Keratinocyte (primary cell): ENCODE measurements around the gene NRG2. TPM values are rescaled to one million over a fixed set of nuclear protein-coding genes. Genes with fewer than 3 reads are reported as not detected.

Experiments used
- DNase-seq: peaks from one replicate; pipeline ENCODE4 v3.0.0-alpha.2; 2011; ENCODE audit warnings: low read depth, missing footprints, low spot score
- FAIRE-seq: peaks from 2 replicates; lab custom pipeline; 2011; peaks lifted over from hg19 to GRCh38; lab: Jason Lieb, UNC
- H2AFZ ChIP-seq: 2 replicates; pipeline ENCODE4 v1.6.0; 2012; ENCODE audit warnings: low read length, control low read depth, inconsistent platforms; ENCODE audit not compliant: control insufficient read depth
- H3K27ac ChIP-seq: 2 replicates; pipeline ENCODE4 v1.5.1; 2011; ENCODE audit warnings: low read length; ENCODE audit not compliant: control insufficient read depth, insufficient read depth
- H3K27me3 ChIP-seq: 3 replicates; pipeline ENCODE4 v1.6.0; 2011; ENCODE audit warnings: low read length; ENCODE audit not compliant: control insufficient read depth, insufficient read depth; ENCODE audit errors: extremely low read depth
- H3K36me3 ChIP-seq, 2 experiments: 2 replicates in 1 of 2; 3 replicates in 1 of 2; pipeline ENCODE4 v1.5.1; 2011; ENCODE audit warnings: low read length in 2 of 2, mild to moderate bottlenecking in 1 of 2; ENCODE audit not compliant: control insufficient read depth in 2 of 2, insufficient read depth in 2 of 2; ENCODE audit errors: extremely low read depth in 1 of 2
- H3K4me1 ChIP-seq: 3 replicates; pipeline ENCODE4 v1.5.1; 2011; ENCODE audit warnings: low read length; ENCODE audit not compliant: control insufficient read depth, insufficient read depth; ENCODE audit errors: extremely low read depth
- H3K4me2 ChIP-seq: 3 replicates; pipeline ENCODE4 v1.6.0; 2011; ENCODE audit warnings: low read depth, low read length; ENCODE audit not compliant: control insufficient read depth, insufficient read depth; ENCODE audit errors: extremely low read depth
- H3K4me3 ChIP-seq, 3 experiments: fragments of 200-600 bp in 1 of 3; sonication (generic) in 1 of 3; 2 replicates in 2 of 3; 3 replicates in 1 of 3; pipeline ENCODE4 v1.5.1; 2011 to 2016; ENCODE audit warnings: low read length in 3 of 3, mild to moderate bottlenecking in 3 of 3, control low read depth in 2 of 3, inconsistent platforms in 1 of 3, low read depth in 1 of 3, mixed read lengths in 1 of 3, mixed run types in 1 of 3, moderate library complexity in 1 of 3; ENCODE audit not compliant: control insufficient read depth in 2 of 3, insufficient read depth in 2 of 3; ENCODE audit errors: extremely low read depth in 1 of 3
- H3K79me2 ChIP-seq: 2 replicates; pipeline ENCODE4 v1.6.0; 2012; ENCODE audit warnings: low read length; ENCODE audit not compliant: control insufficient read depth, insufficient read depth
- H3K9ac ChIP-seq: 3 replicates; pipeline ENCODE4 v1.6.0; 2011; ENCODE audit warnings: low read length; ENCODE audit not compliant: control insufficient read depth, insufficient read depth; ENCODE audit errors: extremely low read depth
- H3K9me1 ChIP-seq: 3 replicates; pipeline ENCODE4 v1.6.0; 2011; ENCODE audit warnings: low read length; ENCODE audit not compliant: control insufficient read depth, insufficient read depth; ENCODE audit errors: extremely low read depth
- H3K9me3 ChIP-seq: 2 replicates; pipeline ENCODE4 v1.5.1; 2012; ENCODE audit warnings: low read depth, low read length; ENCODE audit not compliant: control insufficient read depth
- H4K20me1 ChIP-seq: 3 replicates; pipeline ENCODE4 v1.6.0; 2011; ENCODE audit warnings: low read length; ENCODE audit not compliant: control insufficient read depth, insufficient read depth; ENCODE audit errors: extremely low read depth
- EZH2 ChIP-seq: IDR thresholded peaks from one replicate; pipeline ENCODE4 v1.6.1; 2012; ENCODE audit warnings: inconsistent platforms, mild to moderate bottlenecking, low read length, moderate library complexity
- dilution Hi-C: fragments of 300-500 bp; cut with MboI; formaldehyde crosslinking; loops from one replicate; pipeline ENCODE4 v1.7.0; 2020; ENCODE audit warnings: low sequenced_read_pairs; ENCODE audit not compliant: extremely low pct_ligation_motif_present
- polyA plus RNA-seq, 5 experiments: library from polyadenylated mRNA; depleted of rRNA in 3 of 5; stranded (reverse) in 3 of 5; stranded (forward) in 1 of 5; unstranded in 1 of 5; fragments of >200 nt; gene quantifications; 1 replicate in 1 of 5; 2 replicates in 3 of 5; 3 replicates in 1 of 5; pipeline versions ENCODE4 v1.2.1 to v1.2.3, GENCODE V29; 2011 to 2012; ENCODE audit warnings: missing spikeins in 2 of 5, low read depth in 1 of 5, low replicate concordance in 1 of 5
- TF ChIP-seq, protein P1 (sequence below), 3 experiments: IDR thresholded peaks in 1 of 3; conservative IDR thresholded peaks in 1 of 3; optimal IDR thresholded peaks in 1 of 3; 2 replicates in 2 of 3; 3 replicates in 1 of 3; pipeline versions ENCODE3 to v1.5.1; 2011; ENCODE audit warnings: low read length in 3 of 3, mild to moderate bottlenecking in 3 of 3, moderate library complexity in 2 of 3, control low read depth in 1 of 3, inconsistent platforms in 1 of 3; ENCODE audit not compliant: insufficient read depth in 2 of 3; ENCODE audit errors: extremely low read depth in 1 of 3

Gene NRG2
- polyA plus RNA-seq, 1 donor (not counting 4 experiments of a cell fraction or from before 2014, with no cell fraction given): 0.13 TPM

DNA sequence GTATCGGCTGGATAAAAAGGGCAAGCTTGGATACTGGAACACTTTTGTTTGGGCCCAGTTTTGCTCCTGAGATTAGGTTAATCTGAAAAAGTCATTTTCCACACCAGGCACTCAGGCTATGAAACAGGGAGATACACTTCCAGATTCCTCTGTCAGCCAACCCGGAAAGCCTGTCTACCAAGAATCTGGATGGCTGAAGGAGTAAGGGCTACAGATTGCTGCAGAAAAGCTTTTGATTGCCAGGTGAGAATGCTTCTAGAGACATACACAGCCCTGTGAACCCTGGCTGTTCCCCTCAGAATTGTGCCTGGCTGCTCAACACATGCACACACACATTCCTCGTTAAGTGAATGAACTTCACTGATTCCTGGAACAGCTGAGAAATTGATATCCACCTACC, 133.1 kb downstream of the NRG2 start:
- Histone ChIP-seq H3K27ac (no peak overlapping the region), H3K9me3 (no peaks in the 10 kb centered on the region), H4K20me1 (no peaks in the 10 kb centered on the region), H3K79me2 (no peaks in the 10 kb centered on the region), H3K27me3 (peaks cover 5% of the 10 kb centered on the region), H3K36me3 (no peaks in the 10 kb centered on the region), H3K4me3 (no peak overlapping the region), H3K4me2 (no peak overlapping the region), H3K9ac (no peak overlapping the region), H2AFZ (no peak overlapping the region), H3K9me1 (no peaks in the 10 kb centered on the region), H3K4me1 (peaks cover 32% of the 10 kb centered on the region)
- dilution Hi-C loops: no loop called here
- TF ChIP-seq, protein P1, sequence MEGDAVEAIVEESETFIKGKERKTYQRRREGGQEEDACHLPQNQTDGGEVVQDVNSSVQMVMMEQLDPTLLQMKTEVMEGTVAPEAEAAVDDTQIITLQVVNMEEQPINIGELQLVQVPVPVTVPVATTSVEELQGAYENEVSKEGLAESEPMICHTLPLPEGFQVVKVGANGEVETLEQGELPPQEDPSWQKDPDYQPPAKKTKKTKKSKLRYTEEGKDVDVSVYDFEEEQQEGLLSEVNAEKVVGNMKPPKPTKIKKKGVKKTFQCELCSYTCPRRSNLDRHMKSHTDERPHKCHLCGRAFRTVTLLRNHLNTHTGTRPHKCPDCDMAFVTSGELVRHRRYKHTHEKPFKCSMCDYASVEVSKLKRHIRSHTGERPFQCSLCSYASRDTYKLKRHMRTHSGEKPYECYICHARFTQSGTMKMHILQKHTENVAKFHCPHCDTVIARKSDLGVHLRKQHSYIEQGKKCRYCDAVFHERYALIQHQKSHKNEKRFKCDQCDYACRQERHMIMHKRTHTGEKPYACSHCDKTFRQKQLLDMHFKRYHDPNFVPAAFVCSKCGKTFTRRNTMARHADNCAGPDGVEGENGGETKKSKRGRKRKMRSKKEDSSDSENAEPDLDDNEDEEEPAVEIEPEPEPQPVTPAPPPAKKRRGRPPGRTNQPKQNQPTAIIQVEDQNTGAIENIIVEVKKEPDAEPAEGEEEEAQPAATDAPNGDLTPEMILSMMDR (optimal IDR thresholded peaks at IDR 0.05 in 1 of 3, IDR thresholded peaks at IDR 0.05 in 1 of 3, conservative IDR thresholded peaks at IDR 0.05 in 1 of 3; ENCODE audit: extremely low read depth in 1 of 3, insufficient read depth in 2 of 3, low read length in 3 of 3): no peak
- no peak for TF ChIP-seq EZH2
- FAIRE-seq (no peak), DNase-seq (no peak)

GRCh38 chr5:139908749-139909148, 134.3 kb downstream of the NRG2 start:
- dilution Hi-C loops: no loop called here
- Histone ChIP-seq H3K36me3 (no peaks in the 10 kb centered on the region), H3K79me2 (no peaks in the 10 kb centered on the region), H3K4me1 (peaks cover 24% of the 10 kb centered on the region), H3K27ac (no peak overlapping the region), H3K9ac (no peak overlapping the region), H3K27me3 (peaks cover 18% of the 10 kb centered on the region), H3K9me1 (no peaks in the 10 kb centered on the region), H3K4me3 (no peak overlapping the region), H4K20me1 (no peaks in the 10 kb centered on the region), H3K4me2 (no peak overlapping the region), H2AFZ (no peak overlapping the region), H3K9me3 (no peaks in the 10 kb centered on the region)
- DNase-seq: no peak
- no peak for FAIRE-seq
- TF ChIP-seq, protein P1 (optimal IDR thresholded peaks at IDR 0.05 in 1 of 3, IDR thresholded peaks at IDR 0.05 in 1 of 3, conservative IDR thresholded peaks at IDR 0.05 in 1 of 3; ENCODE audit: extremely low read depth in 1 of 3, insufficient read depth in 2 of 3, low read length in 3 of 3): no peak
- TF ChIP-seq EZH2: no peak
